ENCODE measurements around the gene KIF16B.

KIF16B gene

DNA sequence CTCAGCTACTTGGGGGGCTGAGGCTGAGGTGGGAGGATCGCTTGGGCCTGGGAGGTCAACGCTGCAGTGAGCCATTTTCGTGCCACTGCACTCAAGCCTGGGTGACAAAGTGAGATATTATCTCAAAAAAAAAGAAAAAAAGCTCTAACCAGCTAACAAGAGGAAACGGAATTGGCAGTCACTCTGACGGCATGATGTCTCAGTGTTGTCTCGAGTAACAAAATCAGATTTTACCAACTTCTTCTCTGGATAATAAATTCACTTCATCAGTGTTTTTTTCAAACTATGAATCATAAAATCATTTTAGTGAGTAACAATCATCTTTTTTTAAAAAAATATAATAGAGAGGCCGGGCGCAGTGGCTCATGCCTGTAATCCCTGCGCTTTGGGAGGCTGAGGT lies 12.6 kb downstream of the KIF16B start:
- no peak for TF ChIP-seq ISL1 (CRISPR knock-in tag; IDR thresholded peaks at IDR 0.05)
- ATAC-seq: no peak

DNA sequence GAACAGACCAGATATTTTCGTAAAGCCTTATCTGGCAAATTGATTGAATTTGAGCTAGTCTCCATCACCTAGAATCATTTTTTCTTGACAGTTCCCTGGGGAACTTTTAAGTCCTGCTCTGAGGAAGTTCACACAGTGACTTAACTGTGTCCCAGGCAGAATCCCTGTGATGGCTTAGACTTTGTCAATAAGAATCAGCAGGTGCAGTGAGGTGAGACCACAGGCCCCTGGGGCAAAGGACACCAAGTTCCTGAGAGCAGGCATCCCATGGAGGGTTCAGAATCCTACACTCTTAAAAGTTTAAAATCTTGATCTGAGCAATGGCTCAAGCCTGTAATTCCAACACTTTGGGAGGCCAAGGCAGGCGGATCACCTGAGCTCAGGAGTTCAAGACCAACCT lies 13.0 kb downstream of the KIF16B start:
- no peak for ATAC-seq
- TF ChIP-seq, protein P1, sequence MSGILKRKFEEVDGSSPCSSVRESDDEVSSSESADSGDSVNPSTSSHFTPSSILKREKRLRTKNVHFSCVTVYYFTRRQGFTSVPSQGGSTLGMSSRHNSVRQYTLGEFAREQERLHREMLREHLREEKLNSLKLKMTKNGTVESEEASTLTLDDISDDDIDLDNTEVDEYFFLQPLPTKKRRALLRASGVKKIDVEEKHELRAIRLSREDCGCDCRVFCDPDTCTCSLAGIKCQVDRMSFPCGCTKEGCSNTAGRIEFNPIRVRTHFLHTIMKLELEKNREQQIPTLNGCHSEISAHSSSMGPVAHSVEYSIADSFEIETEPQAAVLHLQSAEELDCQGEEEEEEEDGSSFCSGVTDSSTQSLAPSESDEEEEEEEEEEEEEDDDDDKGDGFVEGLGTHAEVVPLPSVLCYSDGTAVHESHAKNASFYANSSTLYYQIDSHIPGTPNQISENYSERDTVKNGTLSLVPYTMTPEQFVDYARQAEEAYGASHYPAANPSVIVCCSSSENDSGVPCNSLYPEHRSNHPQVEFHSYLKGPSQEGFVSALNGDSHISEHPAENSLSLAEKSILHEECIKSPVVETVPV (CRISPR knock-in tag; IDR thresholded peaks at IDR 0.05): no peak
- TF ChIP-seq ZNF70 (CRISPR knock-in tag; IDR thresholded peaks at IDR 0.05) (no peak), ISL1 (CRISPR knock-in tag; IDR thresholded peaks at IDR 0.05) (no peak), SNAI2 (CRISPR knock-in tag; IDR thresholded peaks at IDR 0.05) (no peak), ZNF565 (CRISPR knock-in tag; conservative IDR thresholded peaks at IDR 0.05; ENCODE audit: low read depth) (no peak), ZNF8 (CRISPR knock-in tag; IDR thresholded peaks at IDR 0.05) (no peak), ZFP3 (CRISPR knock-in tag; IDR thresholded peaks at IDR 0.05) (no peak), TOX (CRISPR knock-in tag; IDR thresholded peaks at IDR 0.05; ENCODE audit: borderline replicate concordance) (no peak), RARB (CRISPR knock-in tag; IDR thresholded peaks at IDR 0.05) (no peak), GLIS3 (CRISPR knock-in tag; IDR thresholded peaks at IDR 0.05) (no peak)
- TF ChIP-seq, protein P2, sequence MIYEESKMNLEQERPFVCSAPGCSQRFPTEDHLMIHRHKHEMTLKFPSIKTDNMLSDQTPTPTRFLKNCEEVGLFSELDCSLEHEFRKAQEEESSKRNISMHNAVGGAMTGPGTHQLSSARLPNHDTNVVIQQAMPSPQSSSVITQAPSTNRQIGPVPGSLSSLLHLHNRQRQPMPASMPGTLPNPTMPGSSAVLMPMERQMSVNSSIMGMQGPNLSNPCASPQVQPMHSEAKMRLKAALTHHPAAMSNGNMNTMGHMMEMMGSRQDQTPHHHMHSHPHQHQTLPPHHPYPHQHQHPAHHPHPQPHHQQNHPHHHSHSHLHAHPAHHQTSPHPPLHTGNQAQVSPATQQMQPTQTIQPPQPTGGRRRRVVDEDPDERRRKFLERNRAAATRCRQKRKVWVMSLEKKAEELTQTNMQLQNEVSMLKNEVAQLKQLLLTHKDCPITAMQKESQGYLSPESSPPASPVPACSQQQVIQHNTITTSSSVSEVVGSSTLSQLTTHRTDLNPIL (CRISPR knock-in tag; IDR thresholded peaks at IDR 0.05; ENCODE audit: low read depth): no peak
- TF ChIP-seq, protein P3, sequence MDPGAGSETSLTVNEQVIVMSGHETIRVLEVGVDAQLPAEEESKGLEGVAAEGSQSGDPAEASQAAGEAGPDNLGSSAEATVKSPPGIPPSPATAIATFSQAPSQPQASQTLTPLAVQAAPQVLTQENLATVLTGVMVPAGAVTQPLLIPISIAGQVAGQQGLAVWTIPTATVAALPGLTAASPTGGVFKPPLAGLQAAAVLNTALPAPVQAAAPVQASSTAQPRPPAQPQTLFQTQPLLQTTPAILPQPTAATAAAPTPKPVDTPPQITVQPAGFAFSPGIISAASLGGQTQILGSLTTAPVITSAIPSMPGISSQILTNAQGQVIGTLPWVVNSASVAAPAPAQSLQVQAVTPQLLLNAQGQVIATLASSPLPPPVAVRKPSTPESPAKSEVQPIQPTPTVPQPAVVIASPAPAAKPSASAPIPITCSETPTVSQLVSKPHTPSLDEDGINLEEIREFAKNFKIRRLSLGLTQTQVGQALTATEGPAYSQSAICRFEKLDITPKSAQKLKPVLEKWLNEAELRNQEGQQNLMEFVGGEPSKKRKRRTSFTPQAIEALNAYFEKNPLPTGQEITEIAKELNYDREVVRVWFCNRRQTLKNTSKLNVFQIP (CRISPR knock-in tag; IDR thresholded peaks at IDR 0.05; ENCODE audit: borderline replicate concordance, low read depth): no peak

DNA sequence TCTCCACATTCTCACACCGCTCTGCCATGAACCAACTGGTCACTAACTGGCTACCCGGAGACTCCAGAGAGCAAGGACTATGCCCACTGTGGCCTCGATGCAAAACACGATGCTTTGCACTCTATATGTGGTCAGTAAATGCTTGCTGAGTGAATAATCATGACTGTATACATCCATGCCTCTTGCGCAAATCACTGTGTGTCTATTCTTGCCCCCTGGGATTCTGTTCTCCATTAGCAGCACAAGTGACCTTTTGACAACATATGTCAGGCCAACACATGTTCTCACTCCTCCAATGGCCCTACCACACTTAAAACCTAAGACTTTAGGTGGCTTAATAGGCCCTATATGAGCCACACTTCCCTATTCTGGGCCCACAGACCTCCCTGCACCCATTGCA lies 16.9 kb downstream of the KIF16B start:
- ATAC-seq: no peak; the same call in 2 of the 3 replicates
- TF ChIP-seq, protein P3 (CRISPR knock-in tag; IDR thresholded peaks at IDR 0.05; ENCODE audit: borderline replicate concordance, low read depth): no peak
- TF ChIP-seq TCF4 (CRISPR knock-in tag; IDR thresholded peaks at IDR 0.05; ENCODE audit: borderline replicate concordance) (no peak), CSDC2 (CRISPR knock-in tag; IDR thresholded peaks at IDR 0.05) (no peak), ZC3H10 (CRISPR knock-in tag; IDR thresholded peaks at IDR 0.05) (no peak), OSR1 (CRISPR knock-in tag; IDR thresholded peaks at IDR 0.05) (no peak), ESRRG (CRISPR knock-in tag; IDR thresholded peaks at IDR 0.05) (no peak), PPARA (CRISPR knock-in tag; IDR thresholded peaks at IDR 0.05; ENCODE audit: borderline replicate concordance) (no peak)
- TF ChIP-seq, protein P2 (CRISPR knock-in tag; IDR thresholded peaks at IDR 0.05; ENCODE audit: low read depth): no peak

DNA sequence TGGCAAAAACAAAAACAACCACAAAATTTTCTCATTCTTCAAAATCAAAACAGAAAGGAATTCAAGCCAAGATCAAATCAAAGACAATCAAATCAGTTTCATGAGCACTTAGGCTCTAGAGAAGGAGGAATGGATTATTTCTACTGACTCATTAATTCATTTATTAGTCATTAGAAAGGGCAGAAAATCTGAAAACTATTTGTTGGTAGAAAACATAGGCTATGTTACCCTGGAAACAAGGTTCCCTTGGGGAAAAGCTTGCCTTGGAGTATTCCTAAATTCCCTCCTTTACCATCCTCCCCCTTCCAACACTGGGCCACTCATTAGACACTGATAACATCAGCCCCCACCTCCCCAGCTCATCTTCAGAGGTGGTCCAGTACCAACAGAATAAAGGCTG lies 17.5 kb downstream of the KIF16B start:
- peak; percentile 73 for ATAC-seq
- no peak for TF ChIP-seq ZNF8 (CRISPR knock-in tag; IDR thresholded peaks at IDR 0.05)
- peak; percentile 22; the same call in 1 of the 2 replicates for TF ChIP-seq ISL1 (CRISPR knock-in tag; IDR thresholded peaks at IDR 0.05)
- TF ChIP-seq ZC3H10 (CRISPR knock-in tag; IDR thresholded peaks at IDR 0.05): no peak

DNA sequence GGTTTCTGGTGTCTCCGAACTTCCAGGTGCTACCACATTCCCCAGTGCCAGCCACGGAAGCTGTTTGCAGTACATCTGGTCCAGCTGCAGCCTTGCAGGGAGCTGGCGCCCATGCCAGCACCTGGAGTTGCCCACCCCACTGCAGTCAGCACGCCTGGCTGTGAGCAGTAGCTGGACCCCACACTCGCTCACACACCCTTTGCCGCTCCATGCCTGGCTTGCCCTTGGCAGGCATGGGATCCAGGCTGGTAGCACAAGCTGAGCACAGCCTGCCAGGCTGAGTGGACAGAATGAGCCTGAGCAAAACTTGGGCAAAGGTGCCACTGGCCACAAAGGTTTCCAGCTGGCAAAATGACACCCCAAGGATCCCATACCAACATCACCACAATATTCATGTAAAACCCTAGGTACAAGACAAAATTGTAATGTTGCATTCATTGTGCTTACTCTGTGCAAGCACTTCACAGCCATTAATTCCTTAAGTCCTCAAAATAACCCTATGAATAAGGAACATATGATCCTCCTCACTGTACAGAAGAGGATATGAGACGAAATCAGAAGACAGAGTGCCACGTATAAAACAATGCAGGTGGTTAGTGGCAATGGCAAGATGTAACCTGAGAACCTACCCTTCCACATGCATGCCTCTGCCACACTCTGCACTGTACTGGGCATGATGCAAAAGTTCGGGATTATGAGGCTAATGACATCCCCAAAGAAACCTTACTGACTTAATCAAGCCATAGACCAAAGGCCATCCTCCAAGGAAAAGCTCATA lies 18.3 kb downstream of the KIF16B start:
- no peak; the same call in 2 of the 3 replicates for ATAC-seq
- no peak for TF ChIP-seq ZFP3 (CRISPR knock-in tag; IDR thresholded peaks at IDR 0.05)
- no peak for TF ChIP-seq ISL1 (CRISPR knock-in tag; IDR thresholded peaks at IDR 0.05)
- TF ChIP-seq, protein P4, sequence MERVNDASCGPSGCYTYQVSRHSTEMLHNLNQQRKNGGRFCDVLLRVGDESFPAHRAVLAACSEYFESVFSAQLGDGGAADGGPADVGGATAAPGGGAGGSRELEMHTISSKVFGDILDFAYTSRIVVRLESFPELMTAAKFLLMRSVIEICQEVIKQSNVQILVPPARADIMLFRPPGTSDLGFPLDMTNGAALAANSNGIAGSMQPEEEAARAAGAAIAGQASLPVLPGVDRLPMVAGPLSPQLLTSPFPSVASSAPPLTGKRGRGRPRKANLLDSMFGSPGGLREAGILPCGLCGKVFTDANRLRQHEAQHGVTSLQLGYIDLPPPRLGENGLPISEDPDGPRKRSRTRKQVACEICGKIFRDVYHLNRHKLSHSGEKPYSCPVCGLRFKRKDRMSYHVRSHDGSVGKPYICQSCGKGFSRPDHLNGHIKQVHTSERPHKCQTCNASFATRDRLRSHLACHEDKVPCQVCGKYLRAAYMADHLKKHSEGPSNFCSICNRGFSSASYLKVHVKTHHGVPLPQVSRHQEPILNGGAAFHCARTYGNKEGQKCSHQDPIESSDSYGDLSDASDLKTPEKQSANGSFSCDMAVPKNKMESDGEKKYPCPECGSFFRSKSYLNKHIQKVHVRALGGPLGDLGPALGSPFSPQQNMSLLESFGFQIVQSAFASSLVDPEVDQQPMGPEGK (CRISPR knock-in tag; IDR thresholded peaks at IDR 0.05; ENCODE audit: borderline replicate concordance): no peak
- no peak for TF ChIP-seq RARB (CRISPR knock-in tag; IDR thresholded peaks at IDR 0.05)
- no peak for TF ChIP-seq TCF4 (CRISPR knock-in tag; IDR thresholded peaks at IDR 0.05; ENCODE audit: borderline replicate concordance)
- TF ChIP-seq, protein P1 (CRISPR knock-in tag; IDR thresholded peaks at IDR 0.05): no peak
- no peak for TF ChIP-seq OSR1 (CRISPR knock-in tag; IDR thresholded peaks at IDR 0.05)
- no peak for TF ChIP-seq ZNF70 (CRISPR knock-in tag; IDR thresholded peaks at IDR 0.05)
- TF ChIP-seq GLIS3 (CRISPR knock-in tag; IDR thresholded peaks at IDR 0.05): no peak
- TF ChIP-seq ZFP30 (CRISPR knock-in tag; IDR thresholded peaks at IDR 0.05): no peak
- TF ChIP-seq, protein P3 (CRISPR knock-in tag; IDR thresholded peaks at IDR 0.05; ENCODE audit: borderline replicate concordance, low read depth): no peak

All from SK-N-SH treated with all-trans-retinoic acid at 6 μM for 48 hours (cell line).